ENCODE measurements around the gene CPXM2. TPM values are rescaled to one million over a fixed set of nuclear protein-coding genes. Genes with fewer than 3 reads are reported as not detected.

CPXM2 gene
- total and polyA plus RNA-seq, 10 of the 15 experiments (the other 5 are each of a cell fraction or from before 2014, with no cell fraction given): 0.08 to 1.1 (median 0.58) TPM

- FAIRE-seq: no peak
- TF ChIP-seq HDAC2 (IDR thresholded peaks at IDR 0.05) (no peak), RCOR1 (conservative IDR thresholded peaks at IDR 0.05; ENCODE audit: low read depth, low read length) (no peak), PRDM15 (CRISPR knock-in tag; IDR thresholded peaks at IDR 0.05) (no peak), TCF7 (IDR thresholded peaks at IDR 0.05; ENCODE audit: borderline replicate concordance) (no peak), ZSCAN29 (IDR thresholded peaks at IDR 0.05) (no peak), E2F4 (IDR thresholded peaks at IDR 0.05; ENCODE audit: low read depth, low read length) (no peak), RELA (IDR thresholded peaks at IDR 0.05; ENCODE audit: borderline replicate concordance, partially characterized antibody) (no peak), TCF12 (IDR thresholded peaks at IDR 0.05; ENCODE audit: low read depth, low read length) (no peak), EP300 (IDR thresholded peaks at IDR 0.05; ENCODE audit: borderline replicate concordance in 1 of 2, control insufficient read depth in 1 of 2, low read depth in 2 of 2, low read length in 2 of 2) (no peak), JUNB (IDR thresholded peaks at IDR 0.05) (no peak), ATF3 (IDR thresholded peaks at IDR 0.05; ENCODE audit: borderline replicate concordance, extremely low read depth, low read depth, low read length) (no peak)
- Histone ChIP-seq H3K9me3 (replicated peaks; ENCODE audit: control insufficient read depth, insufficient read depth, low read length) (no peaks in the 10 kb centered on the region), H3K27me3 (replicated peaks in 1 of 2; ENCODE audit: control insufficient read depth in 2 of 2, insufficient read depth in 2 of 2, low read length in 1 of 2) (no peaks in the 10 kb centered on the region; a peak in 2 of 4 replicates), H3K4me1 (ENCODE audit: control insufficient read depth, insufficient read depth, low read length) (no peaks in the 10 kb centered on the region), H3K36me3 (ENCODE audit: control insufficient read depth in 2 of 2, insufficient read depth in 2 of 2, low read length in 1 of 2) (no peaks in the 10 kb centered on the region), H3K79me2 (ENCODE audit: control insufficient read depth, insufficient read depth, low read length) (no peaks in the 10 kb centered on the region), H2AFZ (ENCODE audit: control insufficient read depth, low read depth, low read length) (no peak overlapping the region), H3K4me2 (ENCODE audit: control insufficient read depth, insufficient read depth) (no peak overlapping the region), H4K20me1 (ENCODE audit: control insufficient read depth, insufficient read depth) (no peaks in the 10 kb centered on the region), H3K27ac (ENCODE audit: control insufficient read depth, insufficient read depth) (no peak overlapping the region), H3K9ac (ENCODE audit: control insufficient read depth, insufficient read depth, low read length) (no peak overlapping the region), H3K4me3 (no peak overlapping the region)
- ChIA-PET RAD21 (ENCODE audit: unreplicated experiment) (no interaction called here), CTCF (interaction anchor here (1.2 to 1.6 kb wide), 3 partner anchors 9 to 18 kb away, joined by 4 to 6 read pairs (median 5); no protein-coding TSS in a partner anchor), SMC1A (ENCODE audit: uncharacterized antibody, unreplicated experiment) (no interaction called here), POLR2A (no interaction called here)
- DNase-seq (ENCODE audit: low read depth, low spot score): no peak
- 35% methylated on average over 6 of the region's 6 CpGs for WGBS (ENCODE audit: insufficient coverage, insufficient replicate concordance, low lambda C conversion rate, missing lambda C conversion rate)
- in situ Hi-C loops (cut with MboI) (no loop called here), intact Hi-C loops (cut with micrococcal nuclease; ENCODE audit: unreplicated experiment) (no loop called here)
- ATAC-seq: no peak
- BruUV-seq (replicated peaks): no TSS peak
These were observed 6.0 kb downstream of the CPXM2 start for GRCh38 chr10:123885406-123886170.
